Panc1 (cell line): ENCODE measurements around the gene EVL. TPM values are rescaled to one million over a fixed set of nuclear protein-coding genes. Genes with fewer than 3 reads are reported as not detected.

ENCODE experiments used
- ATAC-seq: fragments of 200-7000 bp; cut with Tn5 transposase; 2 replicates; pipeline ENCODE4 v1.9.1; 2020; ENCODE audit warnings: mild to moderate bottlenecking, moderate library complexity
- BruUV-seq: library from RNA; stranded (reverse); fragments of 400-500 nt; replicated peaks from 2 replicates; lab custom pipeline; 2021; lab: Mats Ljungman, UMichigan
- CTCF ChIA-PET: fragments of 300-600 bp; sonication (Branson Sonifier 250); formaldehyde crosslinking; loops from one replicate; lab custom pipeline; 2022; ENCODE audit warnings: antibody characterized with exemption; lab: Charles Lee
- POLR2A ChIA-PET: fragments of 300-600 bp; sonication (Branson Sonifier 250); formaldehyde crosslinking; loops from one replicate; lab custom pipeline; 2022; ENCODE audit warnings: antibody characterized with exemption; lab: Charles Lee
- DNase-seq: peaks from one replicate; pipeline ENCODE4 v3.0.0-alpha.2; 2010; ENCODE audit warnings: low read depth, low spot score
- H3K27ac ChIP-seq: 2 replicates; pipeline ENCODE4 v1.5.1; 2011; ENCODE audit warnings: mild to moderate bottlenecking, low read length, inconsistent platforms
- H3K27me3 ChIP-seq: fragments of 200-500 bp; sonication (Bioruptor generic); 2 replicates; pipeline ENCODE4 v1.6.0; 2014; ENCODE audit warnings: low read length, inconsistent platforms; ENCODE audit not compliant: control insufficient read depth, insufficient read depth
- H3K36me3 ChIP-seq: fragments of 200-500 bp; sonication (Bioruptor generic); 2 replicates; pipeline ENCODE4 v1.5.1; 2014; ENCODE audit warnings: inconsistent platforms, mild to moderate bottlenecking, low read length, moderate library complexity; ENCODE audit not compliant: control insufficient read depth, insufficient read depth
- H3K4me1 ChIP-seq: 2 replicates; pipeline ENCODE4 v1.5.1; 2011; ENCODE audit warnings: inconsistent platforms, mild to moderate bottlenecking, low read length, moderate library complexity; ENCODE audit not compliant: control insufficient read depth, insufficient read depth
- H3K4me3 ChIP-seq, 2 experiments: 2 replicates each; pipeline ENCODE4 v1.5.1; 2011 to 2012; ENCODE audit warnings: low read depth in 2 of 2, low read length in 2 of 2, mild to moderate bottlenecking in 2 of 2, inconsistent platforms in 1 of 2, moderate library complexity in 1 of 2
- H3K9me3 ChIP-seq: fragments of 200-500 bp; sonication (Bioruptor generic); 2 replicates; pipeline ENCODE4 v1.5.1; 2014; ENCODE audit warnings: low read depth, mild to moderate bottlenecking, inconsistent platforms, low read length, moderate library complexity; ENCODE audit not compliant: control insufficient read depth, insufficient read depth
- CTCF ChIP-seq: fragments of 450-650 bp; IDR thresholded peaks from 2 replicates; pipeline ENCODE4 v1.5.1; 2017; ENCODE audit warnings: mild to moderate bottlenecking
- POLR2AphosphoS5 ChIP-seq: IDR thresholded peaks from 2 replicates; pipeline ENCODE4 v1.6.1; 2012; ENCODE audit warnings: mild to moderate bottlenecking, low read depth, low read length, moderate library complexity
- REST ChIP-seq, 2 experiments: IDR thresholded peaks; 2 replicates each; pipeline ENCODE4 v1.6.1; 2011 to 2012; ENCODE audit warnings: low read depth in 2 of 2, control low read depth in 1 of 2, low read length in 1 of 2, mild to moderate bottlenecking in 1 of 2, moderate library complexity in 1 of 2; ENCODE audit not compliant: insufficient read depth in 1 of 2
- SIN3A ChIP-seq: IDR thresholded peaks from 2 replicates; pipeline ENCODE4 v1.6.1; 2012; ENCODE audit warnings: low read depth, mild to moderate bottlenecking, low read length, moderate library complexity, borderline replicate concordance; ENCODE audit not compliant: insufficient read depth
- TCF7L2 ChIP-seq: IDR thresholded peaks from 2 replicates; pipeline ENCODE4 v1.6.1; 2011; ENCODE audit warnings: mild to moderate bottlenecking, low read depth, low read length, inconsistent platforms
- in situ Hi-C: cut with HindIII; loops from 2 replicates; pipeline ENCODE4 v1.10.0; 2016; ENCODE audit warnings: low sequenced_read_pairs, low pct_unique_long_range_greater_than_20kb
- intact Hi-C: fragments of 100-400 bp; cut with micrococcal nuclease; formaldehyde crosslinking; loops from one replicate; pipeline ENCODE4 v1.10.0; 2022; ENCODE audit not compliant: unreplicated experiment
- total RNA-seq: library from RNA; stranded (reverse); gene quantifications from one replicate; pipeline ENCODE4 v1.2.1, GENCODE V29; 2021; ENCODE audit not compliant: unreplicated experiment

Gene EVL
- total RNA-seq, 1 experiment from 2014 or later = 38.3 TPM

GRCh38 chr14:100115236-100115635 lies 50.0 kb downstream of the EVL start:
- no peak overlapping the region for H3K27ac ChIP-seq
- ATAC-seq (no peak), DNase-seq (no peak)
- intact Hi-C loops (no loop called here), in situ Hi-C loops (no loop called here)
- ChIA-PET CTCF (no interaction called here), POLR2A (no interaction called here)
- H3K27me3 ChIP-seq = no peaks in the 10 kb centered on the region
- no peaks in the 10 kb centered on the region for H3K36me3 ChIP-seq
- H3K4me1 ChIP-seq = no peaks in the 10 kb centered on the region
- H3K4me3 ChIP-seq = no peak overlapping the region
- no TSS peak for BruUV-seq
- no peak for TF ChIP-seq POLR2AphosphoS5
- no peak for TF ChIP-seq CTCF
- TF ChIP-seq SIN3A = no peak
- TF ChIP-seq REST (IDR thresholded peaks at IDR 0.05; ENCODE audit: insufficient read depth in 1 of 2, low read depth in 2 of 2, low read length in 1 of 2) = no peak
- TF ChIP-seq TCF7L2 = no peak
- H3K9me3 ChIP-seq = no peaks in the 10 kb centered on the region

- H3K27me3 ChIP-seq = no peaks in the 10 kb centered on the region
- POLR2A ChIA-PET = no interaction called here
- no peak overlapping the region for H3K4me3 ChIP-seq
- CTCF ChIA-PET = no interaction called here
- in situ Hi-C loops = no loop called here
- H3K9me3 ChIP-seq = no peaks in the 10 kb centered on the region
- no peaks in the 10 kb centered on the region for H3K4me1 ChIP-seq
- no peaks in the 10 kb centered on the region for H3K36me3 ChIP-seq
- ATAC-seq (no peak), DNase-seq (no peak)
- BruUV-seq = no TSS peak
- intact Hi-C loops = no loop called here
- TF ChIP-seq SIN3A (no peak), TCF7L2 (no peak), REST (IDR thresholded peaks at IDR 0.05; ENCODE audit: insufficient read depth in 1 of 2, low read depth in 2 of 2, low read length in 1 of 2) (no peak), POLR2AphosphoS5 (no peak), CTCF (no peak)
- H3K27ac ChIP-seq = no peak overlapping the region
Observed at GRCh38 chr14:100115726-100116125, 50.5 kb downstream of the EVL start.
